Spleen (tissue), 11 donors: ENCODE measurements around the gene PREPL. TPM values are rescaled to one million over a fixed set of nuclear protein-coding genes. Genes with fewer than 3 reads are reported as not detected.

Experiments used
- DNase-seq: peaks from one replicate; pipeline ENCODE4 v3.0.0-alpha.2; 2020
- H3K27ac ChIP-seq, 8 donors: fragments of 200-600 bp; sonication (generic) in 7 of 8; 1 replicate in 4 of 8; 2 replicates in 4 of 8; pipeline versions ENCODE4 v1.5.0 to v1.8.0; 2016 to 2021; ENCODE audit warnings: inconsistent platforms in 4 of 8, mild to moderate bottlenecking in 4 of 8, moderate library complexity in 1 of 8
- H3K27me3 ChIP-seq, 7 donors: fragments of 200-600 bp; sonication (generic) in 6 of 7; replicated peaks in 1 of 7; 1 replicate in 4 of 7; 2 replicates in 3 of 7; pipeline versions ENCODE4 v1.5.0 to v1.8.0; 2016 to 2021; ENCODE audit warnings: inconsistent platforms in 3 of 7, mild to moderate bottlenecking in 1 of 7
- H3K36me3 ChIP-seq, 6 donors: fragments of 200-600 bp; sonication (generic) in 5 of 6; 1 replicate in 4 of 6; 2 replicates in 2 of 6; pipeline versions ENCODE4 v1.5.0 to v1.8.0; 2016 to 2021; ENCODE audit warnings: inconsistent platforms in 2 of 6
- H3K4me1 ChIP-seq, 6 donors: fragments of 200-600 bp; sonication (generic) in 5 of 6; 1 replicate in 3 of 6; 2 replicates in 3 of 6; pipeline versions ENCODE4 v1.5.0 to v1.8.0; 2016 to 2021; ENCODE audit warnings: inconsistent platforms in 3 of 6
- H3K4me3 ChIP-seq, 8 donors: fragments of 200-600 bp; sonication (generic) in 7 of 8; 1 replicate in 4 of 8; 2 replicates in 4 of 8; pipeline versions ENCODE4 v1.5.0 to v1.8.0; 2016 to 2021; ENCODE audit warnings: inconsistent platforms in 4 of 8, mild to moderate bottlenecking in 4 of 8, moderate library complexity in 2 of 8
- H3K9me3 ChIP-seq, 8 donors: fragments of 200-600 bp; sonication (generic) in 7 of 8; 1 replicate in 4 of 8; 2 replicates in 4 of 8; pipeline versions ENCODE4 v1.5.0 to v1.8.0; 2016 to 2021; ENCODE audit warnings: inconsistent platforms in 4 of 8
- CTCF ChIP-seq, 11 experiments: fragments of 200-600 bp in 7 of 11; fragments of 450-650 bp in 4 of 11; sonication (generic) in 4 of 11; IDR thresholded peaks in 8 of 11; conservative IDR thresholded peaks in 3 of 11; 1 replicate in 7 of 11; 2 replicates in 4 of 11; pipeline versions ENCODE4 v1.4.0 to v1.8.0; 2016 to 2021; ENCODE audit warnings: antibody characterized with exemption in 11 of 11, inconsistent platforms in 4 of 11, mild to moderate bottlenecking in 1 of 11
- POLR2A ChIP-seq, 3 donors: fragments of 450-650 bp; IDR thresholded peaks; one replicate each; pipeline ENCODE4 v1.5.1; 2017; ENCODE audit warnings: antibody characterized with exemption in 3 of 3, mild to moderate bottlenecking in 1 of 3
- POLR2AphosphoS5 ChIP-seq, 3 donors: sonication (generic); formaldehyde crosslinking; IDR thresholded peaks; one replicate each; pipeline ENCODE4 v1.5.1; 2017; ENCODE audit warnings: antibody characterized with exemption in 3 of 3
- WGBS, 5 donors: extraction: QIAGEN DNeasy Blood & Tissue Kit in 3 of 5; methylation state at CpG; one replicate each; pipeline versions ENCODE4 v1.1.5 to v1.1.7; 2013 to 2018; 5-methylcytosine and 5-hydroxymethylcytosine counted together
- intact Hi-C: fragments of 100-400 bp; cut with DNase I; formaldehyde crosslinking; loops from one replicate; pipeline ENCODE4 v1.15.0; 2023; ENCODE audit warnings: low total_unique reads
- polyA plus RNA-seq, 3 donors: library from polyadenylated mRNA; stranded (reverse); fragments of 200-250 nt; gene quantifications; one replicate each; pipeline ENCODE4 v1.2.1, GENCODE V29; 2013
- total RNA-seq, 7 donors: library from RNA; depleted of rRNA in 3 of 7; stranded (reverse); fragments of >200 nt in 3 of 7; fragmentation: NEBNext Ultra II Directional in 4 of 7; extraction: Animal tissue kit (Norgen Biotek cat#: 25700) in 4 of 7; gene quantifications; one replicate each; pipeline versions ENCODE4 v1.1.0 to v1.2.1, GENCODE V29; 2016 to 2021
- donor health status: healthy with polysubstance abuse.
- donor health status: DM: no; HTN: no; CAD: no; lungs with moderate emphysema.
- donor health status: DM: no; HTN: no; CAD: no.
- donor health status: Bipolar disorder and iron deficiency.
- donor health status: healthy.
- donor health status: DM: no; HTN: no; CAD: no.
- donor health status: DM: yes; HTN: yes; CAD: no.

PREPL gene
- total and polyA plus RNA-seq, 10 donors: 4.0 to 34.4 (median 26.5) TPM

GRCh38 chr2:44286884-44287638 lies 74.2 kb downstream of the PREPL start:
- intact Hi-C loops: no loop called here
- TF ChIP-seq POLR2AphosphoS5 (IDR thresholded peaks at IDR 0.05): no peak
- no peak for TF ChIP-seq POLR2A (IDR thresholded peaks at IDR 0.05)
- TF ChIP-seq CTCF (IDR thresholded peaks at IDR 0.05 in 8 of 11, conservative IDR thresholded peaks at IDR 0.05 in 3 of 11): no peak
- WGBS, 5 donors: 74 to 85% (median 79%) methylated on average over 6 of the region's 6 CpGs
- Histone ChIP-seq H3K9me3 (no peaks in the 10 kb centered on the region), H3K27ac (no peak overlapping the region), H3K36me3 (no peaks in the 10 kb centered on the region), H3K4me3 (no peak overlapping the region), H3K4me1 (peaks cover 0 to 6% (median 0%) of the 10 kb centered on the region in 6 donors), H3K27me3 (peaks cover 0 to 6% (median 0%) of the 10 kb centered on the region in 7 donors)
- DNase-seq: no peak

GRCh38 chr2:44286119-44286883 lies 75.0 kb downstream of the PREPL start:
- intact Hi-C loops: no loop called here
- H3K4me1 ChIP-seq: no peaks in the 10 kb centered on the region
- H3K27ac ChIP-seq: no peak overlapping the region
- H3K36me3 ChIP-seq: no peaks in the 10 kb centered on the region
- no peak overlapping the region for H3K4me3 ChIP-seq
- no peaks in the 10 kb centered on the region for H3K9me3 ChIP-seq
- no peak for DNase-seq
- 72 to 89% (median 88%) methylated on average over 24 to 26 of the region's 26 CpGs for WGBS, 5 donors
- TF ChIP-seq CTCF (IDR thresholded peaks at IDR 0.05 in 8 of 11, conservative IDR thresholded peaks at IDR 0.05 in 3 of 11): no peak
- no peak for TF ChIP-seq POLR2A (IDR thresholded peaks at IDR 0.05)
- no peak for TF ChIP-seq POLR2AphosphoS5 (IDR thresholded peaks at IDR 0.05)
- no peaks in the 10 kb centered on the region for H3K27me3 ChIP-seq

GRCh38 chr2:44285174-44285573 lies 76.1 kb downstream of the PREPL start:
- intact Hi-C loops: no loop called here
- WGBS, 5 donors: 72 to 86% (median 82%) methylated on average over 5 of the region's 5 CpGs
- no peak overlapping the region for H3K27ac ChIP-seq
- H3K27me3 ChIP-seq: no peaks in the 10 kb centered on the region
- H3K4me3 ChIP-seq: no peak overlapping the region
- H3K9me3 ChIP-seq: no peaks in the 10 kb centered on the region
- H3K4me1 ChIP-seq: no peaks in the 10 kb centered on the region
- TF ChIP-seq POLR2AphosphoS5 (IDR thresholded peaks at IDR 0.05) (no peak), POLR2A (IDR thresholded peaks at IDR 0.05) (no peak), CTCF (IDR thresholded peaks at IDR 0.05 in 8 of 11, conservative IDR thresholded peaks at IDR 0.05 in 3 of 11) (no peak)
- DNase-seq: no peak
- H3K36me3 ChIP-seq: no peaks in the 10 kb centered on the region

GRCh38 chr2:44283116-44283666 lies 78.1 kb downstream of the PREPL start:
- intact Hi-C loops: no loop called here
- no peak for DNase-seq
- no peaks in the 10 kb centered on the region for H3K9me3 ChIP-seq
- no peak overlapping the region for H3K4me3 ChIP-seq
- H3K27me3 ChIP-seq: no peaks in the 10 kb centered on the region
- H3K4me1 ChIP-seq: no peaks in the 10 kb centered on the region
- H3K27ac ChIP-seq: no peak overlapping the region
- H3K36me3 ChIP-seq: no peaks in the 10 kb centered on the region
- WGBS, 5 donors: 46 to 97% (median 92%) methylated on average over 1 of the region's 1 CpG
- TF ChIP-seq CTCF (IDR thresholded peaks at IDR 0.05 in 8 of 11, conservative IDR thresholded peaks at IDR 0.05 in 3 of 11) (no peak), POLR2AphosphoS5 (IDR thresholded peaks at IDR 0.05) (no peak), POLR2A (IDR thresholded peaks at IDR 0.05) (no peak)
